ENCODE data around the gene FCN2. TPM values are rescaled to one million over a fixed set of nuclear protein-coding genes. Genes with fewer than 3 reads are reported as not detected.

FCN2 gene
- total RNA-seq, 4 donors from 2014 or later, result not detected

DNA sequence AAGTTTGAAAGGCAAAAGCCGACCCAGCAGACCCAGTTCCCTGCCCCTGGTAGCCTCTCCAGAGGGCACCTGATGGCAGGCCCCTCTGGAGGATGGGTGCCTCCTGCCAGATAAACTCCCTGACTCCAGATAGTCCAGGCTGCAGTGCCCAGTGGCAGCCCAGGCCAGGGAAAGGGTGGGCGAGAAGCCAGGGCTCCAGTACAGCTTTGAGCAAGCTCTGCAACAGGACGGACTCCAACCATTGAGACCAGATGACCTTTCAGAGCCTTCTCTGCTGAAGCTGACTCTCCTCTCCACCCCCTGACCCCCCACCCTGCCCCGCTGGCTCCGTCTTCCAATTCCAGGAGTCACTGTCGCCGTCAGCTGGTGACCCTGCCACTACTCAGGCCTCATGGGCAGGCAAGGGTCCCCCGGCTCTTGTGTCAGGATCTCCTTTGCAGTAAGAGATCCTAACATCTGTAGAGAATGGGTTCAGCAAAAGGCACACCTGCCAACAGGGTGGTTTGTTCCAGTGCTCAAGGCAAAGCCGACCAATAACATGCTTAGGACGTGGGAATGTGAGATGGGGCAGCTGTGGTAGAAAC, 52.6 kb downstream of the FCN2 start:
- TF ChIP-seq, protein P1, sequence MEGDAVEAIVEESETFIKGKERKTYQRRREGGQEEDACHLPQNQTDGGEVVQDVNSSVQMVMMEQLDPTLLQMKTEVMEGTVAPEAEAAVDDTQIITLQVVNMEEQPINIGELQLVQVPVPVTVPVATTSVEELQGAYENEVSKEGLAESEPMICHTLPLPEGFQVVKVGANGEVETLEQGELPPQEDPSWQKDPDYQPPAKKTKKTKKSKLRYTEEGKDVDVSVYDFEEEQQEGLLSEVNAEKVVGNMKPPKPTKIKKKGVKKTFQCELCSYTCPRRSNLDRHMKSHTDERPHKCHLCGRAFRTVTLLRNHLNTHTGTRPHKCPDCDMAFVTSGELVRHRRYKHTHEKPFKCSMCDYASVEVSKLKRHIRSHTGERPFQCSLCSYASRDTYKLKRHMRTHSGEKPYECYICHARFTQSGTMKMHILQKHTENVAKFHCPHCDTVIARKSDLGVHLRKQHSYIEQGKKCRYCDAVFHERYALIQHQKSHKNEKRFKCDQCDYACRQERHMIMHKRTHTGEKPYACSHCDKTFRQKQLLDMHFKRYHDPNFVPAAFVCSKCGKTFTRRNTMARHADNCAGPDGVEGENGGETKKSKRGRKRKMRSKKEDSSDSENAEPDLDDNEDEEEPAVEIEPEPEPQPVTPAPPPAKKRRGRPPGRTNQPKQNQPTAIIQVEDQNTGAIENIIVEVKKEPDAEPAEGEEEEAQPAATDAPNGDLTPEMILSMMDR (IDR thresholded peaks at IDR 0.05), result no peak
- no peak for TF ChIP-seq POLR2A (IDR thresholded peaks at IDR 0.05)
- Histone ChIP-seq H3K9me3 (no peaks in the 10 kb centered on the region), H3K27ac (no peak overlapping the region), H3K4me3 (no peak overlapping the region), H3K4me1 (no peaks in the 10 kb centered on the region), H3K27me3 (peaks cover 0 to 93% (median 0%) of the 10 kb centered on the region in 4 donors), H3K36me3 (no peaks in the 10 kb centered on the region)
- DNase-seq, result no peak
- intact Hi-C loops (cut with DNase I), result no loop called here
- 57 to 60% methylated on average over 1 of the region's 10 CpGs for WGBS, 2 donors

DNA sequence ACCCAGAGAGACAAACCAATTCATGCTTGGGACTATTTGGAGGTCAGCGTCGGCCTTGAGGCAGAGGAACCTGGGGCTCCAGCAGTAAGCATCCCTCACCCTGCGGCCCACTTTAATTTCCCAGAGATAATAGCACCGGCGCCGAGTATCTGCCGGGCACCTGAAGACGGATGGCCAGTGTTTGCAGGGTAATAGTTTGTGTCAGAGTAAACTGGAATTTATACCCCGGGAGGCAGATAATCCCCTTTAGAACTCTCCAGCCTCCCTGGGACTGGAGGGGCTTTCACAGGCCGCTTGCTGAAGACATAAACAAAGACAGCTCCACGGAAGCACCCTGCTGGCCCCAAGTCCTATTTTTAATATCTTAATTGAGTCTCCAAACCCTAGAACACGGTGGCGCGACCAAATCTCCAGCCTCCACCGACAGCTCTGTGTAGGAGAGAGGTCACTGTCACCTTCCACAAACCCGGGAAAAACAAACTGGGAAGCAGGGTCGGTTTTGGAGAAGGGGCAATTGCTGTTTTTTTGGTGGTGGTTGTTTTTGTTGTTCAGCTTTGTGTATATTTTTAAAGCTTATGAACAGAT, 54.5 kb downstream of the FCN2 start:
- intact Hi-C loops (cut with DNase I), result no loop called here
- 62 to 65% methylated on average over 16 of the region's 17 CpGs for WGBS, 2 donors
- H3K27ac ChIP-seq, result no peak overlapping the region
- H3K9me3 ChIP-seq, result no peaks in the 10 kb centered on the region
- TF ChIP-seq, protein P1 (IDR thresholded peaks at IDR 0.05), result no peak
- no peak for TF ChIP-seq POLR2A (IDR thresholded peaks at IDR 0.05)
- no peaks in the 10 kb centered on the region for H3K4me1 ChIP-seq
- DNase-seq, result no peak
- H3K4me3 ChIP-seq, result no peak overlapping the region
- peaks cover 0 to 96% (median 0%) of the 10 kb centered on the region in 4 donors for H3K27me3 ChIP-seq
- H3K36me3 ChIP-seq, result no peaks in the 10 kb centered on the region

DNA sequence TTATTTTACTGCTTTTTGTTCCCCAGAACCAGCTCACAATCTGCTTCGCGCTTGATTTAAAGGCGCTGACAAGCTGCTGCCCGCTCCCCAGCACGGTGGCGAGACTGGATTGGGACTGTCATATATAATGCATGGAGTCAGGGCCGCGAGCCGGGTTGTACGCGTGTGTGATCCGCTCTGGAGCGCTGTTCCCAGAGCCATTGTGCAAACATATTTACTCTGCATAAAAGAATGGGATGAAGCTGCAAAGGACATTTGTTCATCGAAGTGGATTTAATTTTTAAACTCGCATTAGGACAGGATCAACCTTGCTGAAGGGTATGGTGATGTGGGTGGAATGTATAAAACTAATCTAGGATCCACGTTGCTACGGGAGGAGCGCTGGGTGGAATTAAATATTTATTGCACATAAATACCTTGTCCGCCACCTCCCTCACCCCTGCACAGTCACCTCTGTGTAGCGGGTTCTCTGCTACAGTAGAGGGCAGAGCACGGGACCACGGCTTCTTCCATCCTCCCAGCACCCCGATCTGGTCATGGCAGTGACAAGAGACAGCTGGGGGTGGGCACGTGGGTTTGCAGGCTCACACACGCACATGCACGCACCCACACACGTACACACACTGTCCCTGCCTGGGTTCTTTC, 55.2 kb downstream of the FCN2 start:
- DNase-seq, result no peak
- TF ChIP-seq POLR2A (IDR thresholded peaks at IDR 0.05), result no peak
- TF ChIP-seq, protein P1 (IDR thresholded peaks at IDR 0.05), result no peak
- no peak overlapping the region for H3K4me3 ChIP-seq
- H3K27ac ChIP-seq, result peak overlapping the region in 1 of 4 donors; percentile 58
- WGBS, 2 donors, result 44 to 58% methylated on average over 22 to 27 of the region's 27 CpGs
- H3K27me3 ChIP-seq, result peaks cover 0 to 98% (median 0%) of the 10 kb centered on the region in 4 donors
- intact Hi-C loops (cut with DNase I), result no loop called here
- no peaks in the 10 kb centered on the region for H3K4me1 ChIP-seq
- no peaks in the 10 kb centered on the region for H3K9me3 ChIP-seq
- no peaks in the 10 kb centered on the region for H3K36me3 ChIP-seq

DNA sequence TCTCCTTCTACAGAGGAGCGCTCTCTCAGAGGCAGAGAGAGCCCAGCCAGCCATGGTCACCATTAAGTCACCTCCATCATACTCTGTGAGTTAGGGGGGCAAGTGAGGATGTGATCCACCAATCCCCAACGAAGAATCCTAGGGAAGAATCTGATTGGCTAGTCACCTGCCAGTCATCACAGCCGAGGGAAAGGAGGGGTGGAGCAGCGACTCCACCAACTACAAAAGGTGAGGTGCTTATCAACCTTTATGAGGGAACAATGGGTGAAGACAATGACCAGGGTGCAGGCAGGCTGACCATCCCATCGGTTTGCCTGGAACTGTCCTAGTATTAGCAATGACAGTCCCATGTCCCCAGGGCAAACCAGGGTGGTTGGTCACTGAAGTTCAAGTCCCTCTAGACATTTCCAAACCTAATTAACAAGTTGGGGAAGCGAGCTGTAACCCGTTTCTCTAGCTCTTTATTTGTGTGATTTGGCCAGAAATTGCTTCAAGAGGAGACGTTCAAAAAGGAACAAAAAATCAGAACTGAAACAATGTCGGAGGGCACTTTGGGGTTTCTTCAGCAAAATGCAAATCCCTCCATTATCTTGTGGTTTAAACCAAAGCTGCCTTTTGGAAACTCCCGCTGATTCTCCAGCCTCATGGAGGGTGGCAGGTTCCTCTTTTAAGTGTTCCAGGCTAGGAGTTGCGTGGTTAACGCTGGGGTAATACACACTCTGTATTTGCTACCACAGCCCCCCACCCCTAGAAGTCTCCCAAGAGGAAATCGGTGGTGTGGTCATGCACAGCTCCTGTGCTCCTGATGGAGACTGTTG, 55.9 kb downstream of the FCN2 start:
- no peak for TF ChIP-seq POLR2A (IDR thresholded peaks at IDR 0.05)
- TF ChIP-seq, protein P1 (IDR thresholded peaks at IDR 0.05), result no peak
- H3K9me3 ChIP-seq, result no peaks in the 10 kb centered on the region
- no peaks in the 10 kb centered on the region for H3K36me3 ChIP-seq
- peak overlapping the region in 1 of 4 donors; percentile 58 for H3K27ac ChIP-seq
- H3K27me3 ChIP-seq, result peaks cover 0 to 99% (median 0%) of the 10 kb centered on the region in 4 donors
- DNase-seq, result no peak
- H3K4me1 ChIP-seq, result no peaks in the 10 kb centered on the region
- H3K4me3 ChIP-seq, result no peak overlapping the region
- intact Hi-C loops (cut with DNase I), result no loop called here
- WGBS, 2 donors, result 42 to 61% methylated on average over 8 to 13 of the region's 13 CpGs

Small RNAs within 50 kb of the gene (small RNA-seq; reads per million reads assigned to genes)
- 0 reads per million in 4 donors for gene AL603650.1
- gene MIR3689A, result 0 reads per million in 4 donors
- 0 reads per million in 4 donors for gene MIR3689B
- gene MIR3689C, result 0 reads per million in 4 donors
- gene MIR3689D1, result 0 reads per million in 4 donors
- gene MIR3689D2, result 0 reads per million in 4 donors
- 0 reads per million in 4 donors for gene MIR3689E
- 0 reads per million in 4 donors for gene MIR3689F

Other genes with a start within 250 kb of the FCN2 start
- 10 to 100 TPM in 1 of 4 donors, 1 to 10 TPM in 3; 4.0 to 12.8 (median 6.3) TPM for gene COL5A1, start 239.0 kb upstream of the FCN2 start, total RNA-seq
- gene FCN1, start 37.1 kb downstream of the FCN2 start, total RNA-seq, result 1 to 10 TPM in 1 of 4 donors, under 1 TPM in 2, not detected in 1; 0.22 to 5.7 (median 0.76) TPM
- gene OLFM1, start 206.9 kb downstream of the FCN2 start, total RNA-seq, result 10 to 100 TPM in 2 of 4 donors, 1 to 10 TPM in 1, under 1 TPM in 1; 0.64 to 17.5 (median 10.9) TPM

Data from esophagus squamous epithelium (tissue), 5 donors.